Upper lobe of left lung (tissue), 4 donors: Measurements from ENCODE around the gene ANO1.

Experiments used
- CTCF ChIP-seq, 6 experiments: fragments of 450-650 bp in 4 of 6; fragments of 200-600 bp in 2 of 6; sonication (generic) in 2 of 6; IDR thresholded peaks; one replicate each; pipeline ENCODE4 v1.5.1; 2016 to 2019; ENCODE audit warnings: antibody characterized with exemption in 6 of 6
- EP300 ChIP-seq, 4 donors: sonication (generic); formaldehyde crosslinking; IDR thresholded peaks; one replicate each; pipeline ENCODE4 v1.5.1; 2017; ENCODE audit warnings: antibody characterized with exemption in 4 of 4, control low read depth in 2 of 4
- POLR2A ChIP-seq, 4 donors: fragments of 450-650 bp; IDR thresholded peaks; one replicate each; pipeline ENCODE4 v1.5.1; 2016 to 2017; ENCODE audit warnings: antibody characterized with exemption in 4 of 4, mild to moderate bottlenecking in 2 of 4
- POLR2AphosphoS5 ChIP-seq, 2 donors: sonication (generic); formaldehyde crosslinking; IDR thresholded peaks; one replicate each; pipeline ENCODE4 v1.5.1; 2017; ENCODE audit warnings: antibody characterized with exemption in 2 of 2

GRCh38 chr11:70130636-70131035 is 52.5 kb downstream of the ANO1 start:
- TF ChIP-seq POLR2A (IDR thresholded peaks at IDR 0.05) (no peak), CTCF (IDR thresholded peaks at IDR 0.05) (no peak), POLR2AphosphoS5 (IDR thresholded peaks at IDR 0.05) (no peak), EP300 (IDR thresholded peaks at IDR 0.05) (no peak)
